SK-N-SH treated with all-trans-retinoic acid at 6 μM for 48 hours (cell line): Measurements from ENCODE around the gene ADAMTSL3.

Experiments used
- CREB5 ChIP-seq: fragments of 250-450 bp; sonication (Bioruptor Pico); IDR thresholded peaks from 2 replicates; pipeline ENCODE4 v1.5.1; 2020; ENCODE audit warnings: low read depth, mild to moderate bottlenecking, moderate library complexity
- CSDC2 ChIP-seq: fragments of 250-450 bp; sonication (Bioruptor Pico); IDR thresholded peaks from 2 replicates; pipeline ENCODE4 v1.5.0; 2020; ENCODE audit warnings: mild to moderate bottlenecking, moderate library complexity
- PATZ1 ChIP-seq: fragments of 250-450 bp; sonication (Bioruptor Pico); IDR thresholded peaks from 2 replicates; pipeline ENCODE4 v1.8.0; 2020; ENCODE audit warnings: mild to moderate bottlenecking, moderate library complexity, borderline replicate concordance
- PPARA ChIP-seq: fragments of 250-450 bp; sonication (Bioruptor Pico); IDR thresholded peaks from 2 replicates; pipeline ENCODE4 v1.5.0; 2020; ENCODE audit warnings: mild to moderate bottlenecking, borderline replicate concordance
- RARB ChIP-seq: fragments of 250-450 bp; sonication (Bioruptor Pico); IDR thresholded peaks from 2 replicates; pipeline ENCODE4 v1.8.0; 2021; ENCODE audit warnings: mild to moderate bottlenecking, moderate library complexity
- TCF4 ChIP-seq: fragments of 250-450 bp; sonication (Bioruptor Pico); IDR thresholded peaks from 2 replicates; pipeline ENCODE4 v1.8.0; 2021; ENCODE audit warnings: mild to moderate bottlenecking, moderate library complexity, borderline replicate concordance
- TOX ChIP-seq: fragments of 250-450 bp; sonication (Bioruptor Pico); IDR thresholded peaks from 2 replicates; pipeline ENCODE4 v1.8.0; 2021; ENCODE audit warnings: mild to moderate bottlenecking, moderate library complexity, borderline replicate concordance

- TF ChIP-seq PPARA (CRISPR knock-in tag), result no peak
- no peak for TF ChIP-seq TOX
- no peak for TF ChIP-seq TCF4
- no peak for TF ChIP-seq CSDC2
- TF ChIP-seq RARB (CRISPR knock-in tag), result no peak
- TF ChIP-seq CREB5 (CRISPR knock-in tag), result no peak
- TF ChIP-seq PATZ1 (CRISPR knock-in tag), result no peak
These were observed 79.3 kb downstream of the ADAMTSL3 start for GRCh38 chr15:83733206-83733605.
